ENCODE results near the gene SPECC1L.

Gene SPECC1L

DNA sequence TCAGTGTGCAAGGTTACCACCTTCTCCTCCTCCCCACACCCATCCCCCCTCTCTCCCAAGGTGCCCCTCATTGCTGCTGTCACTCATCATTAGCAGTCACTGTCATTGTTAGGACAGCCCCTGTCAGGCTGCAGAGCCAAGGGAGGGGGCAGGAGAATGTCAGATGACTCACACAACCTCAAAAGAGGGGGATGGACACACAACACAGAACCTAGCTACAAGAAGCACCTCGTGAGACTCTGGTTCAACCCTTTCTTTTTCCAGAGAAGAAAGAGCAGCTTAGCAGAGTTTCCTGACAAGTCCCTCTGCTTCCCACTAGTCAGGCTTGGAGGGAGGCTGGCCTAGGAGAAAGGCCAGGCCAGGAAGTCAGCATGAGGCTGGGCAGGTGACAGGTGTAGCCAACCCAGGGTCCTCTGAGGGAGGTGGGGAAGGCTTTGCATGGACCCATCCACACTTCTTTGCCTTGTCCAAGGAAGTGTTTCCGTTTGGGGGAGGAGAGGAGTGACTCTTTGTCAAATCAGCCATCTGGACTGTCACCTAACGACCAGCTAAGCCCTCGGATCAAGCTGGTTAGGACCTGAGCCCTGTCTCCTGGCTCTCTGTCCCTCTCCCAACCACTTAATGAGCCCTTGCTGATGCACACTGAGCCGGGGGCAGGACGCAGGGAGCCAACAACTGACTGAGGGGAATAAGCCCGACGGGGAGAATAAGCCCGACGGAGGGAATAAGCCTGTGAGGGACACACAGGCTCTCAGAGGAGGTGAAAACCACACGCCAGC, 175.0 kb downstream of the SPECC1L start:
- DNase-seq: peak; percentile 90 to 95

DNA sequence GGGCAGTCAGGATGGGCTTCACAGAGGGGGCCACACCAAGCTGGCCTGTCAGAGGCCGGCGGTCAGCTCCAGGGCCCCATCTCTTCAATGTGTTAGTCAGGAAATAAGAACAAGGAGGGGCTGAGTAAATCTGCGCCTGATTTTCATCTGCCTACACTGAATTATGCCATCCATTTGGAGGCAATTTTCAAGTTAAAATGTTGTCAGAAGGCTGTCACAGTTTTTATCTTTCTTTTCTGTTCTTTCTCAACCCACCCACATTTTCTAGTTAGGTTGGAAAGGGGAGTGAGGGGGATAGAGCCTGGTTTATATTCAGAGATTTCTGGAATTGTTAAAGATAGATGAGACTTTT, 175.6 kb downstream of the SPECC1L start:
- DNase-seq: no peak

DNA sequence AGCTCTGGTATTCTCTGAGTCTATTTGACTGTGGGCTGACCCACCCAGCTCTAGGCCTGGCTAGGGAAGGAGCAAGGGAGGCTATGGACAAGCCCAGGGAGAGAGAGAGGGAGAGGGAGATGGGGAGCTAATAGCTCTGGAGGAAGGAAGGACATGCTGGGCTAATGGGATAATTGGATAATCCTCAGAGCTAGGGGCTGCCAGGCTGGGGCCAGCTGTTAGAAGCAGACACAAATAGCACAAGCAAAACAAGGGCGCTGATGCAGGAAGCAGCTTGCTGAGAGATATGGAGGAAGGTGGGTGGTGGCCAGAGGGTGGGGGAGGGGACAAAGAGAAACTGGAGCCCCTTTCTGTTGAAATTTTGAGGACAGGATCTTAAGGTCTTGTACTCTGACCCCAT, 180.0 kb downstream of the SPECC1L start:
- DNase-seq: peak; percentile 95 to 97

DNA sequence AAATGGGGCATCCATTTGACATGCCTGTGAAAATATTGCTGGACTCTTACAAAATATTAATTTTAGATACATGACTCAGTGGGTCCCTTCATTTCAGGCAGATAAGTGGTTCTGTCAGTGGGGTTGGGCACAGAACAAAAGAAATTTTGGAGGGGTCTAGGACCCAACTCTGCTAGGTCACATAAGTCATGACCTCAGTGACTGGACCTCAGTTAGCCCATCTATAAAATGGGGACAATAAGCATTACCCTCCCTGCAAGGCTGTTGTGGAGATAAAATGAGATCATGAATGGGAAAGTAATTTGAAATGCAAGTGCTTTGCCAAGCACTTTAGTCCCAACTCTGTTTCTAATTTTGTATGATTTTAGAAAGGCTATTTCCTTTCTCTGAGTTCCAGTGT, 180.5 kb downstream of the SPECC1L start:
- DNase-seq: no peak

GRCh38 chr22:24453853-24454252, 183.2 kb downstream of the SPECC1L start:
- DNase-seq: no peak

- no peak for DNase-seq
Measured at GRCh38 chr22:24455039-24455438, 184.4 kb downstream of the SPECC1L start.

- no peak for DNase-seq
Measured at GRCh38 chr22:24455751-24456426, 185.3 kb downstream of the SPECC1L start.

DNA sequence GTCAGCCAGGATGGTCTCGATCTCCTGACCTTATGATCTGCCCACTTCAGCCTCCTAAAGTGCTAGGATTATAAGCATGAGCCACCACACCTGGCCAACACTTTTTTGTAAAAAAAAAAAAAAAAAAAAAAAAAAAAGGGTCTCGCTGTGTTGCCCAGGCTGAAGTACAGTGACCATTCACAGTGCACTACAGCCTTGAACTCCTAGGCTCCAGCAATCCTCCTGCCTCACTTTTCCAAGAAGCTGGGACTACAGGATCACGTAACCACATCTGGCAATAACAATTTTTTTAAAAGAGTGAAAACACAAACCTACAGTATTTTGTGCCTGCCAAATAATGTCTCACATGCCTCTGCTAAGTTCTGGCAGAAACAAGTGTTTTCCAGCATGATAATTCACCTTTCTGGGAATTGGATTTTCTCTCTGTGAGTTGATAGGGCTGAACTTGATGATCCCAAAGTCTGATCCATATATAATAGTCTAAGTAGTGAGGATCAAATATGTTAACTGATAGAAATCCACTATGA, 187.3 kb downstream of the SPECC1L start:
- DNase-seq: no peak

DNA sequence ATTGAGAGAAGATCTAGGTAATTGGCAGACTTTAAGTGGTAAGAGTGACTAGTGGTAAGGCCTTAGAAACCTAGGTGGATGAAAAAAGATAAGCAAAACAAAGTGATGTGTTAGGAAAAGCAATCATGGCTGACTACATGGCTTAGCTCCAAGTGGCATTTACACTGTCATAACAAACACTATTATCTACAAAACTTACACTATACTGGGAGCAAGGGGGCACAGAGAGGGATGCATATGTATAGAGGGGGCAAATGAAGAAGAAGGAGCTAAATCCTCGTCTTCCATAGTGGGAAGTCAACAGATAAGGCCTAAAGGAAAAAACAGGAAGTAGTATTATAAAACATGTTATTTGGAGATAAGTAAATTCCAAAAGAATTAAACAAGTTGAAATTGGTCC, 189.3 kb downstream of the SPECC1L start:
- DNase-seq: no peak

DNA sequence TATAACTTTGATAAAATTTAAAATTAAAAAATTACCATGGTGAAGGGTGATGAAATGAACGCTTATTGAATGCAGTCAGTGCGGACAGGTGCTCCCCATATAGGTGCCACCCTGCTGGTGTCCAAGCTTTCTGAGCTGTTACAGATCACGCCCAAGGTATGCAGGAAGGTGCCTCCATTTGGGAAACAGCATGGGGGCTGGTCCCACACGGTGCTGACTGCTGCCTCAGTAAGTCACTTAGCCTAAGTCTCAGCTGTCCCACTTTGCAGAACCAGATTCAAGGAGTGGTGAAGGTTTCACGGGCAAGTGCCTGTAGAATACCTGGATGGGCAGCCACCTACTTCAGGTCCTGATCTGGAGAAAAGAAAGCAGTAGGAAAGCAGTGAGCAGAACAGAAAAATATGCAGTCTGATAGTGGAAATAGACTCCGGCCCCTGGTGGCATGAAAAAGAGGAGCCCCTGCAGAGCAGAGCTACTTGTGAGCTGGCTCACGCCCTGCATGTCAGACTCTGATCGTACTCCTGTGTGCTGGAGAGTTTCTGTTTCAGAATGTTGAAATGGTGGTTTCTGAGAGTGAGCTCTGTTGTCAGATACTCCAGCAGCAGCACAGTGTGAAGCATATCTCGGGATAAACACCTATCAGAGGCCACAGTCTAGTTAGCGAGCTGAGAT, 189.9 kb downstream of the SPECC1L start:
- no peak for DNase-seq

DNA sequence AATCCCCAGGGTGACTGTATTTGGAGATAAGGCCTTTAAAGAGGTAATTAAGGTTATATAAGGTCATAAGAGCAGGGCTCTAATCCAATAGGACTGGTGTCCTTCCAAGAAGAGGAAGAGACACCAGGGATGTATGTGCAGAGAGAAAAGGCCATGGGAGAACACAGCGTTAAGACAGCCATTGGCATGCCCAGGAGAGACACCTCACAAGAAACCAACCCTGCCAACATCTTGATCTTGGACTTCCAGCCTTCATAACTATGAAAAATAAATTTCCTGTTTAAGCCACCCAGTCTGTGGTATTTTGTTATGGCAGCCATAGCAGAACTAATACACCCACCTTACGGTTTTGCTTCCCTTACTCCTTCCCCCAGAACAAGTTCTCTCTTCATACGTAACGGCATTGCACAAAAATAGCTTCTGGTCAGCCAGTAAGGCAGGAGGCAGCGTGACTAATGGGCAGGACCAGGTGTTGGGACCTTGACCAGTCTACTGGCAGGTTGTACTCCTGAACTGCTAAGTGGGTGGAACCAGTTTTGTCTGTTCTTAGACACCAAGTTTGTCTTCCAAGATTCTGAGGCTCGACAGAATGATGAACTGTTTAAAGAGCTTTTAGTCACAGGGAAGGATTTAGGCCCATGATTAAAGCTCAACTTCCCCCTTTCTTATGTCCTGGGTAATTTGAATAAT, 192.6 kb downstream of the SPECC1L start:
- DNase-seq: no peak

- peak in 1 of 2 experiments; percentile 13 for DNase-seq
Measured at GRCh38 chr22:24465566-24465965, 194.9 kb downstream of the SPECC1L start.

GRCh38 chr22:24465975-24466374, 195.3 kb downstream of the SPECC1L start:
- DNase-seq: no peak

- no peak for DNase-seq
Measured at GRCh38 chr22:24466716-24467328, 196.2 kb downstream of the SPECC1L start.

DNA sequence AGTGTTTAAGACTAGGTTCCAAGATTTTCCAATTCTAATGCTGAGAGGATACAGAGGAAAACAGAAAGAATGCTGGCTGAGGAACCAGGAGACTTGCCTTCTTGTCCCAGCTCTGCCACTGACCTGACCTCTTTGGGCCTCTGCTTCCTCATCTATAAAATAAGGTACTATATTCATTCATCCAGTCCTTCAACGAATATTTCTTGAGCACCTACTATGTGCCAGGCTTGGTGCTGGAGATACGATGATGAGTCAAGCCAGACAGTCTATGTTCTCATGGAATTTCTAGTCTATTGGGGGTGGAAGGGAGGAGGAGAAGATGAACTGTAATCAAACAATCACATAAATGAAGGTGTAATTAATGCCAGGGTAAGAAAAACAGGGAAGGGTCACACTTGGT, 196.7 kb downstream of the SPECC1L start:
- no peak for DNase-seq
